CD4-positive, alpha-beta T cell treated with Interleukin-4 for 4 hours (primary cell): Measurements from ENCODE around the gene SHISAL1.

Source experiments
- DNase-seq: peaks from one replicate; pipeline ENCODE4 v3.0.0-alpha.2; 2020

SHISAL1 gene

GRCh38 chr22:44312766-44313165, at the start of gene SHISAL1:
SHISAL1 (minus strand) TSS chr22:44312951; CDS start chr22:44300945, 12,006 bp downstream.
- DNase-seq: no peak

GRCh38 chr22:44361391-44362126, 48.8 kb upstream of the SHISAL1 start:
- DNase-seq: no peak

GRCh38 chr22:44360668-44361381, 48.1 kb upstream of the SHISAL1 start:
- no peak for DNase-seq

GRCh38 chr22:44360306-44360667, 47.5 kb upstream of the SHISAL1 start:
- no peak for DNase-seq

GRCh38 chr22:44359496-44360110, 46.9 kb upstream of the SHISAL1 start:
- no peak for DNase-seq

- DNase-seq: no peak
These were observed 46.1 kb upstream of the SHISAL1 start for GRCh38 chr22:44358709-44359440.

GRCh38 chr22:44357966-44358465, 45.3 kb upstream of the SHISAL1 start:
- DNase-seq: no peak

GRCh38 chr22:44357296-44357965, 44.7 kb upstream of the SHISAL1 start:
- DNase-seq: no peak

GRCh38 chr22:44355716-44356070, 42.9 kb upstream of the SHISAL1 start:
- DNase-seq: no peak

GRCh38 chr22:44354288-44354687, 41.5 kb upstream of the SHISAL1 start:
- DNase-seq: no peak

GRCh38 chr22:44353041-44353440, 40.3 kb upstream of the SHISAL1 start:
- no peak for DNase-seq

- DNase-seq: no peak
These were observed 39.8 kb upstream of the SHISAL1 start for GRCh38 chr22:44352378-44353035.

- DNase-seq: no peak
These were observed 39.1 kb upstream of the SHISAL1 start for GRCh38 chr22:44351685-44352377.

- no peak for DNase-seq
These were observed 38.3 kb upstream of the SHISAL1 start for GRCh38 chr22:44351037-44351436.

- no peak for DNase-seq
These were observed 36.8 kb upstream of the SHISAL1 start for GRCh38 chr22:44349594-44349993.

- DNase-seq: no peak
These were observed 36.3 kb upstream of the SHISAL1 start for GRCh38 chr22:44348971-44349560.

GRCh38 chr22:44347549-44347948, 34.8 kb upstream of the SHISAL1 start:
- no peak for DNase-seq

- no peak for DNase-seq
These were observed 34.3 kb upstream of the SHISAL1 start for GRCh38 chr22:44347080-44347479.

GRCh38 chr22:44345872-44346271, 33.1 kb upstream of the SHISAL1 start:
- no peak for DNase-seq

- no peak for DNase-seq
These were observed 31.7 kb upstream of the SHISAL1 start for GRCh38 chr22:44344407-44344806.

- DNase-seq: no peak
These were observed 29.7 kb upstream of the SHISAL1 start for GRCh38 chr22:44342347-44342956.
